GM23338 (cell line): Measurements from ENCODE around the gene ARL14. TPM values are rescaled to one million over a fixed set of nuclear protein-coding genes. Genes with fewer than 3 reads are reported as not detected.

Experiments
- ATAC-seq: fragments of 200-7000 bp; cut with Tn5 transposase; 3 replicates; pipeline ENCODE4 v1.9.1; 2020
- DNase-seq: peaks from one replicate; pipeline ENCODE4 v3.0.0-alpha.2; 2015; ENCODE audit warnings: low spot score
- H2AFZ ChIP-seq: fragments of 200-600 bp; sonication (generic); 2 replicates; pipeline ENCODE4 v1.8.0; 2016; ENCODE audit warnings: antibody characterized with exemption, mild to moderate bottlenecking, moderate library complexity
- H3F3A ChIP-seq: fragments of 200-600 bp; sonication (generic); replicated peaks from 2 replicates; pipeline ENCODE4 v1.8.0; 2017; ENCODE audit warnings: antibody characterized with exemption, mixed run types, low read depth
- H3K27ac ChIP-seq: fragments of 200-600 bp; sonication (generic); 2 replicates; pipeline ENCODE4 v1.6.1; 2016; ENCODE audit warnings: low read depth
- H3K27me3 ChIP-seq: fragments of 200-600 bp; sonication (generic); 2 replicates; pipeline ENCODE4 v1.8.0; 2016; ENCODE audit warnings: mild to moderate bottlenecking, mixed run types, moderate library complexity; ENCODE audit not compliant: insufficient read depth
- H3K36me3 ChIP-seq: fragments of 200-600 bp; sonication (generic); 2 replicates; pipeline ENCODE4 v1.8.0; 2016; ENCODE audit warnings: mild to moderate bottlenecking; ENCODE audit not compliant: insufficient read depth
- H3K4me1 ChIP-seq: fragments of 200-600 bp; sonication (generic); 2 replicates; pipeline ENCODE4 v1.8.0; 2016; ENCODE audit warnings: mild to moderate bottlenecking, moderate library complexity; ENCODE audit not compliant: insufficient read depth
- H3K4me2 ChIP-seq: fragments of 200-600 bp; sonication (generic); 2 replicates; pipeline ENCODE4 v1.7.1; 2017; ENCODE audit warnings: mixed run types
- H3K4me3 ChIP-seq: fragments of 200-600 bp; sonication (generic); 2 replicates; pipeline ENCODE4 v1.6.1; 2016; ENCODE audit warnings: mixed run types
- H3K79me2 ChIP-seq: fragments of 200-600 bp; sonication (generic); replicated peaks from 2 replicates; pipeline ENCODE4 v1.8.0; 2017; ENCODE audit warnings: mild to moderate bottlenecking; ENCODE audit not compliant: insufficient read depth
- H3K9me2 ChIP-seq: fragments of 200-600 bp; sonication (generic); 2 replicates; pipeline ENCODE4 v1.8.0; 2017; ENCODE audit not compliant: insufficient read depth
- H4K20me1 ChIP-seq: fragments of 200-600 bp; sonication (generic); replicated peaks from 2 replicates; pipeline ENCODE4 v1.8.0; 2017; ENCODE audit warnings: mild to moderate bottlenecking; ENCODE audit not compliant: insufficient read depth
- H3K27ac Mint-ChIP-seq: 2 replicates; pipeline ENCODE4 v1.8.0; 2020; ENCODE audit warnings: inconsistent platforms, mild to moderate bottlenecking, moderate library complexity, mixed read lengths
- H3K27me3 Mint-ChIP-seq: 3 replicates; pipeline ENCODE4 v1.8.0; 2022; ENCODE audit warnings: low read depth, mild to moderate bottlenecking, moderate library complexity, mixed read lengths, inconsistent platforms; ENCODE audit not compliant: insufficient read depth, poor library complexity
- H3K36me3 Mint-ChIP-seq: 3 replicates; pipeline ENCODE4 v1.8.0; 2021; ENCODE audit warnings: low read depth, mild to moderate bottlenecking, inconsistent platforms, moderate library complexity, mixed read lengths
- H3K4me1 Mint-ChIP-seq: 3 replicates; pipeline ENCODE4 v1.8.0; 2020; ENCODE audit warnings: mild to moderate bottlenecking, inconsistent platforms, mixed read lengths
- H3K4me3 Mint-ChIP-seq: 3 replicates; pipeline ENCODE4 v1.8.0; 2021; ENCODE audit warnings: moderate library complexity, mild to moderate bottlenecking, inconsistent platforms, mixed read lengths
- H3K9me3 Mint-ChIP-seq: 3 replicates; pipeline ENCODE4 v1.8.0; 2020; ENCODE audit warnings: moderate library complexity, mild to moderate bottlenecking, inconsistent platforms, mixed read lengths
- CREB1 ChIP-seq: fragments of 250-450 bp; sonication (Bioruptor Pico); IDR thresholded peaks from 2 replicates; pipeline ENCODE4 v1.5.0; 2020; ENCODE audit warnings: low read depth, mild to moderate bottlenecking, moderate library complexity
- EZH2 ChIP-seq: fragments of 200-600 bp; sonication (generic); IDR thresholded peaks from one replicate; pipeline ENCODE4 v1.8.0; 2017; ENCODE audit warnings: antibody characterized with exemption, mild to moderate bottlenecking, low read depth; ENCODE audit not compliant: unreplicated experiment
- EZH2phosphoT487 ChIP-seq: fragments of 200-600 bp; sonication (generic); IDR thresholded peaks from one replicate; pipeline ENCODE4 v1.8.1; 2018; ENCODE audit warnings: antibody characterized with exemption; ENCODE audit not compliant: unreplicated experiment
- JUNB ChIP-seq: IDR thresholded peaks from one replicate; pipeline ENCODE4 v1.6.1; 2016; ENCODE audit warnings: antibody characterized with exemption; ENCODE audit not compliant: unreplicated experiment
- NANOG ChIP-seq: IDR thresholded peaks from 2 replicates; pipeline ENCODE4 v1.6.1; 2016; ENCODE audit warnings: antibody characterized with exemption, borderline replicate concordance
- POLR2AphosphoS5 ChIP-seq: IDR thresholded peaks from 2 replicates; pipeline ENCODE4 v1.6.1; 2016; ENCODE audit warnings: antibody characterized with exemption, low read depth
- STAT1 ChIP-seq: IDR thresholded peaks from one replicate; pipeline ENCODE4 v1.6.1; 2016; ENCODE audit warnings: antibody characterized with exemption; ENCODE audit not compliant: unreplicated experiment
- ZNF114 ChIP-seq: fragments of 250-450 bp; sonication (Bioruptor Pico); IDR thresholded peaks from 2 replicates; pipeline ENCODE4 v1.5.0; 2020; ENCODE audit warnings: mild to moderate bottlenecking, moderate library complexity
- ZNF331 ChIP-seq: fragments of 250-450 bp; sonication (Bioruptor Pico); IDR thresholded peaks from 2 replicates; pipeline ENCODE4 v1.5.0; 2020; ENCODE audit warnings: low read depth, mild to moderate bottlenecking, moderate library complexity
- polyA plus RNA-seq: library from polyadenylated mRNA; unstranded; fragments of >200 nt; fragmentation: Nextera tagmentation; extraction: Ambion mirVana; gene quantifications from 2 replicates; pipeline ENCODE4 v1.2.1, GENCODE V29; 2016
- total RNA-seq: library from RNA; depleted of rRNA; stranded (reverse); fragments of >200 nt; shearing (Covaris generic); gene quantifications from 2 replicates; pipeline ENCODE4 v1.2.3, GENCODE V29; 2014
- TF ChIP-seq, protein P1 (sequence below): fragments of 250-450 bp; sonication (Bioruptor Pico); IDR thresholded peaks from 2 replicates; pipeline ENCODE4 v1.5.0; 2020; ENCODE audit warnings: mild to moderate bottlenecking, moderate library complexity
- TF ChIP-seq, protein P2 (sequence below): IDR thresholded peaks from 2 replicates; pipeline ENCODE4 v1.6.1; 2016; ENCODE audit warnings: antibody characterized with exemption
- TF ChIP-seq, protein P3 (sequence below): IDR thresholded peaks from one replicate; pipeline ENCODE4 v1.6.1; 2018; ENCODE audit warnings: antibody characterized with exemption; ENCODE audit not compliant: unreplicated experiment

ARL14 gene
- total and polyA plus RNA-seq, 2 experiments from 2014 or later = not detected

DNA sequence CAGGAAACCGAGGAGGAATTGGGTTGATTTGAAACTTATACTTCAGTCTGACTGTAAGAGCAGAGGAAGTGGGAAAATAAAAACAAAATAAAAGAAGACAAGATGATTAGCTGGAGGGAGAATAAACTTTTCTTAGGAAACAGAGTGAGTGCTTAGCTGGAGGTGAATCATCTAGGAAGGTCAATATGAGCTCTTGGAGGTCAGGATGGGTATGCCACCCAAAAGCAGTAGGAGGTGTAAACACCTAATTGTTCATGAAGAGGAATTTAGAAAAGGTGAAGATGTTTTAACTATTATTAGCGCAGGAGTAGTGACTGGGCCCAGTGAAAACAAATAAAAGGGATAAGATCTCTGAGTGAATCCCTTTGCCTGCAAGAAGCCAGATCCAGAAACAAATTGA lies 39.9 kb upstream of the ARL14 start:
- H3K27me3 ChIP-seq = no peaks in the 10 kb centered on the region
- TF ChIP-seq POLR2AphosphoS5 = no peak
- H3K4me3 ChIP-seq = no peak overlapping the region
- no peak overlapping the region for H3K27ac ChIP-seq
- ATAC-seq (no peak), DNase-seq (no peak)
- Mint-ChIP-seq H3K4me1 (peaks cover 8% of the 10 kb centered on the region), H3K36me3 (no peaks in the 10 kb centered on the region), H3K27me3 (no peaks in the 10 kb centered on the region), H3K9me3 (no peaks in the 10 kb centered on the region), H3K4me3 (no peak overlapping the region), H3K27ac (no peak overlapping the region)
- H3K9me2 ChIP-seq = no peaks in the 10 kb centered on the region; the same call in 1 of the 2 replicates
- no peaks in the 10 kb centered on the region for H3K36me3 ChIP-seq
- H3K4me1 ChIP-seq = no peaks in the 10 kb centered on the region
- no peaks in the 10 kb centered on the region for H4K20me1 ChIP-seq
- H3K4me2 ChIP-seq = no peak overlapping the region
- H3F3A ChIP-seq = no peaks in the 10 kb centered on the region
- H3K79me2 ChIP-seq = no peaks in the 10 kb centered on the region
- H2AFZ ChIP-seq = no peak overlapping the region

DNA sequence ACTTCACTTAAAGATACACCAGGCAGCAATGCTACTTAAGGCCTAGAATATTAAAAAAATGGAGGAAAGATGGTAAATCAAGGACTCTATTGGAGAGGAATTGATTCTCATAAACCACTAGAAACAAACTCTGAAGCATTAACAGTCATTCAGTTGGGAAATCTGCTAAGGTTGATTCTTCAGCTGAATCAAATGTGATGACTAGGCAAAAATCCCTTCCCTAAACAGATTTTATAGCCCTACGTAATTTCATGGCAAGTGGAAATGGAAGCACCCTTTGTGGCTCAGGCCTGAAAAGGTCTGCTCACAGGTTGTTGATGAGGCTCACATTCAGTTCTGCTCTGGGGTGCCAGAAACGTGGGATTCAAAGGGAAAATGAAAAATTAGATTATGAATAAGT lies 38.8 kb upstream of the ARL14 start:
- peaks cover 12% of the 10 kb centered on the region for H3K4me1 Mint-ChIP-seq
- no peak overlapping the region for H3K4me3 ChIP-seq
- TF ChIP-seq JUNB (no peak), ZNF331 (CRISPR knock-in tag) (no peak), ZNF114 (no peak), EZH2 (no peak), POLR2AphosphoS5 (no peak), CREB1 (CRISPR knock-in tag) (no peak), STAT1 (no peak), EZH2phosphoT487 (no peak), NANOG (no peak)
- TF ChIP-seq, protein P1, sequence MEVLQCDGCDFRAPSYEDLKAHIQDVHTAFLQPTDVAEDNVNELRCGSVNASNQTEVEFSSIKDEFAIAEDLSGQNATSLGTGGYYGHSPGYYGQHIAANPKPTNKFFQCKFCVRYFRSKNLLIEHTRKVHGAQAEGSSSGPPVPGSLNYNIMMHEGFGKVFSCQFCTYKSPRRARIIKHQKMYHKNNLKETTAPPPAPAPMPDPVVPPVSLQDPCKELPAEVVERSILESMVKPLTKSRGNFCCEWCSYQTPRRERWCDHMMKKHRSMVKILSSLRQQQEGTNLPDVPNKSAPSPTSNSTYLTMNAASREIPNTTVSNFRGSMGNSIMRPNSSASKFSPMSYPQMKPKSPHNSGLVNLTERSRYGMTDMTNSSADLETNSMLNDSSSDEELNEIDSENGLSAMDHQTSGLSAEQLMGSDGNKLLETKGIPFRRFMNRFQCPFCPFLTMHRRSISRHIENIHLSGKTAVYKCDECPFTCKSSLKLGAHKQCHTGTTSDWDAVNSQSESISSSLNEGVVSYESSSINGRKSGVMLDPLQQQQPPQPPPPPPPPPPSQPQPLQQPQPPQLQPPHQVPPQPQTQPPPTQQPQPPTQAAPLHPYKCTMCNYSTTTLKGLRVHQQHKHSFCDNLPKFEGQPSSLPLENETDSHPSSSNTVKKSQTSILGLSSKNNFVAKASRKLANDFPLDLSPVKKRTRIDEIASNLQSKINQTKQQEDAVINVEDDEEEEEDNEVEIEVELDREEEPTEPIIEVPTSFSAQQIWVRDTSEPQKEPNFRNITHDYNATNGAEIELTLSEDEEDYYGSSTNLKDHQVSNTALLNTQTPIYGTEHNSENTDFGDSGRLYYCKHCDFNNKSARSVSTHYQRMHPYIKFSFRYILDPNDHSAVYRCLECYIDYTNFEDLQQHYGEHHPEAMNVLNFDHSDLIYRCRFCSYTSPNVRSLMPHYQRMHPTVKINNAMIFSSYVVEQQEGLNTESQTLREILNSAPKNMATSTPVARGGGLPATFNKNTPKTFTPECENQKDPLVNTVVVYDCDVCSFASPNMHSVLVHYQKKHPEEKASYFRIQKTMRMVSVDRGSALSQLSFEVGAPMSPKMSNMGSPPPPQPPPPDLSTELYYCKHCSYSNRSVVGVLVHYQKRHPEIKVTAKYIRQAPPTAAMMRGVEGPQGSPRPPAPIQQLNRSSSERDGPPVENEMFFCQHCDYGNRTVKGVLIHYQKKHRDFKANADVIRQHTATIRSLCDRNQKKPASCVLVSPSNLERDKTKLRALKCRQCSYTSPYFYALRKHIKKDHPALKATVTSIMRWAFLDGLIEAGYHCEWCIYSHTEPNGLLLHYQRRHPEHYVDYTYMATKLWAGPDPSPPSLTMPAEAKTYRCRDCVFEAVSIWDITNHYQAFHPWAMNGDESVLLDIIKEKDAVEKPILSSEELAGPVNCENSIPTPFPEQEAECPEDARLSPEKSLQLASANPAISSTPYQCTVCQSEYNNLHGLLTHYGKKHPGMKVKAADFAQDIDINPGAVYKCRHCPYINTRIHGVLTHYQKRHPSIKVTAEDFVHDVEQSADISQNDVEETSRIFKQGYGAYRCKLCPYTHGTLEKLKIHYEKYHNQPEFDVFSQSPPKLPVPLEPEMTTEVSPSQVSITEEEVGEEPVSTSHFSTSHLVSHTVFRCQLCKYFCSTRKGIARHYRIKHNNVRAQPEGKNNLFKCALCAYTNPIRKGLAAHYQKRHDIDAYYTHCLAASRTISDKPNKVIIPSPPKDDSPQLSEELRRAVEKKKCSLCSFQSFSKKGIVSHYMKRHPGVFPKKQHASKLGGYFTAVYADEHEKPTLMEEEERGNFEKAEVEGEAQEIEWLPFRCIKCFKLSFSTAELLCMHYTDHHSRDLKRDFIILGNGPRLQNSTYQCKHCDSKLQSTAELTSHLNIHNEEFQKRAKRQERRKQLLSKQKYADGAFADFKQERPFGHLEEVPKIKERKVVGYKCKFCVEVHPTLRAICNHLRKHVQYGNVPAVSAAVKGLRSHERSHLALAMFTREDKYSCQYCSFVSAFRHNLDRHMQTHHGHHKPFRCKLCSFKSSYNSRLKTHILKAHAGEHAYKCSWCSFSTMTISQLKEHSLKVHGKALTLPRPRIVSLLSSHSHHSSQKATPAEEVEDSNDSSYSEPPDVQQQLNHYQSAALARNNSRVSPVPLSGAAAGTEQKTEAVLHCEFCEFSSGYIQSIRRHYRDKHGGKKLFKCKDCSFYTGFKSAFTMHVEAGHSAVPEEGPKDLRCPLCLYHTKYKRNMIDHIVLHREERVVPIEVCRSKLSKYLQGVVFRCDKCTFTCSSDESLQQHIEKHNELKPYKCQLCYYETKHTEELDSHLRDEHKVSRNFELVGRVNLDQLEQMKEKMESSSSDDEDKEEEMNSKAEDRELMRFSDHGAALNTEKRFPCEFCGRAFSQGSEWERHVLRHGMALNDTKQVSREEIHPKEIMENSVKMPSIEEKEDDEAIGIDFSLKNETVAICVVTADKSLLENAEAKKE (CRISPR knock-in tag) = no peak
- TF ChIP-seq, protein P2, sequence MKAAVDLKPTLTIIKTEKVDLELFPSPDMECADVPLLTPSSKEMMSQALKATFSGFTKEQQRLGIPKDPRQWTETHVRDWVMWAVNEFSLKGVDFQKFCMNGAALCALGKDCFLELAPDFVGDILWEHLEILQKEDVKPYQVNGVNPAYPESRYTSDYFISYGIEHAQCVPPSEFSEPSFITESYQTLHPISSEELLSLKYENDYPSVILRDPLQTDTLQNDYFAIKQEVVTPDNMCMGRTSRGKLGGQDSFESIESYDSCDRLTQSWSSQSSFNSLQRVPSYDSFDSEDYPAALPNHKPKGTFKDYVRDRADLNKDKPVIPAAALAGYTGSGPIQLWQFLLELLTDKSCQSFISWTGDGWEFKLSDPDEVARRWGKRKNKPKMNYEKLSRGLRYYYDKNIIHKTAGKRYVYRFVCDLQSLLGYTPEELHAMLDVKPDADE = no peak
- TF ChIP-seq, protein P3, sequence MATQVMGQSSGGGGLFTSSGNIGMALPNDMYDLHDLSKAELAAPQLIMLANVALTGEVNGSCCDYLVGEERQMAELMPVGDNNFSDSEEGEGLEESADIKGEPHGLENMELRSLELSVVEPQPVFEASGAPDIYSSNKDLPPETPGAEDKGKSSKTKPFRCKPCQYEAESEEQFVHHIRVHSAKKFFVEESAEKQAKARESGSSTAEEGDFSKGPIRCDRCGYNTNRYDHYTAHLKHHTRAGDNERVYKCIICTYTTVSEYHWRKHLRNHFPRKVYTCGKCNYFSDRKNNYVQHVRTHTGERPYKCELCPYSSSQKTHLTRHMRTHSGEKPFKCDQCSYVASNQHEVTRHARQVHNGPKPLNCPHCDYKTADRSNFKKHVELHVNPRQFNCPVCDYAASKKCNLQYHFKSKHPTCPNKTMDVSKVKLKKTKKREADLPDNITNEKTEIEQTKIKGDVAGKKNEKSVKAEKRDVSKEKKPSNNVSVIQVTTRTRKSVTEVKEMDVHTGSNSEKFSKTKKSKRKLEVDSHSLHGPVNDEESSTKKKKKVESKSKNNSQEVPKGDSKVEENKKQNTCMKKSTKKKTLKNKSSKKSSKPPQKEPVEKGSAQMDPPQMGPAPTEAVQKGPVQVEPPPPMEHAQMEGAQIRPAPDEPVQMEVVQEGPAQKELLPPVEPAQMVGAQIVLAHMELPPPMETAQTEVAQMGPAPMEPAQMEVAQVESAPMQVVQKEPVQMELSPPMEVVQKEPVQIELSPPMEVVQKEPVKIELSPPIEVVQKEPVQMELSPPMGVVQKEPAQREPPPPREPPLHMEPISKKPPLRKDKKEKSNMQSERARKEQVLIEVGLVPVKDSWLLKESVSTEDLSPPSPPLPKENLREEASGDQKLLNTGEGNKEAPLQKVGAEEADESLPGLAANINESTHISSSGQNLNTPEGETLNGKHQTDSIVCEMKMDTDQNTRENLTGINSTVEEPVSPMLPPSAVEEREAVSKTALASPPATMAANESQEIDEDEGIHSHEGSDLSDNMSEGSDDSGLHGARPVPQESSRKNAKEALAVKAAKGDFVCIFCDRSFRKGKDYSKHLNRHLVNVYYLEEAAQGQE = no peak

More for the DNA sequence above, 38.8 kb upstream of the ARL14 start:
- H3K36me3 ChIP-seq = no peaks in the 10 kb centered on the region
- H3K27ac Mint-ChIP-seq = no peak overlapping the region
- no peaks in the 10 kb centered on the region for H3K79me2 ChIP-seq
- H3K27ac ChIP-seq = no peak overlapping the region
- no peak overlapping the region for H3K4me3 Mint-ChIP-seq
- H3K36me3 Mint-ChIP-seq = no peaks in the 10 kb centered on the region
- no peaks in the 10 kb centered on the region; the same call in 1 of the 2 replicates for H3K9me2 ChIP-seq
- DNase-seq = no peak
- no peaks in the 10 kb centered on the region for H3K27me3 Mint-ChIP-seq
- ATAC-seq = no peak
- H2AFZ ChIP-seq = no peak overlapping the region
- H3K4me2 ChIP-seq = no peak overlapping the region
- no peaks in the 10 kb centered on the region for H3K4me1 ChIP-seq
- H3K27me3 ChIP-seq = no peaks in the 10 kb centered on the region
- no peaks in the 10 kb centered on the region for H4K20me1 ChIP-seq
- H3K9me3 Mint-ChIP-seq = no peaks in the 10 kb centered on the region
- H3F3A ChIP-seq = no peaks in the 10 kb centered on the region
